H9 (cell line): Measurements from ENCODE around the gene ITK. TPM values are rescaled to one million over a fixed set of nuclear protein-coding genes. Genes with fewer than 3 reads are reported as not detected.

Experiments used
- DNase-seq: peaks from one replicate; pipeline ENCODE4 v3.0.0-alpha.2; 2017
- H2AFZ ChIP-seq: one replicate; pipeline ENCODE4 v1.6.1; 2013; ENCODE audit warnings: mild to moderate bottlenecking, low read length, control low read depth, moderate library complexity
- H2AK5ac ChIP-seq: 2 replicates; pipeline ENCODE4 v1.6.1; 2013; ENCODE audit warnings: low read length, control low read depth, mixed read lengths; ENCODE audit not compliant: insufficient read length
- H2BK120ac ChIP-seq: one replicate; pipeline ENCODE4 v1.6.1; 2013; ENCODE audit warnings: low read depth, mild to moderate bottlenecking, low read length, control low read depth, inconsistent platforms; ENCODE audit not compliant: poor library complexity, severe bottlenecking
- H2BK12ac ChIP-seq: 2 replicates; pipeline ENCODE4 v1.6.1; 2013; ENCODE audit warnings: low read length, control low read depth, mixed read lengths, low read depth; ENCODE audit not compliant: insufficient read length
- H2BK15ac ChIP-seq: 2 replicates; pipeline ENCODE4 v1.6.1; 2013; ENCODE audit warnings: low read depth, low read length, control low read depth
- H2BK20ac ChIP-seq: one replicate; pipeline ENCODE4 v1.6.1; 2013; ENCODE audit warnings: low read depth, mild to moderate bottlenecking, low read length, control low read depth, inconsistent platforms; ENCODE audit not compliant: poor library complexity, severe bottlenecking
- H2BK5ac ChIP-seq: 2 replicates; pipeline ENCODE4 v1.6.1; 2013; ENCODE audit warnings: low read length, control low read depth, mixed read lengths; ENCODE audit not compliant: insufficient read length
- H3K14ac ChIP-seq: 2 replicates; pipeline ENCODE4 v1.6.1; 2013; ENCODE audit warnings: low read length, control low read depth; ENCODE audit not compliant: insufficient read depth
- H3K18ac ChIP-seq: 2 replicates; pipeline ENCODE4 v1.6.1; 2013; ENCODE audit warnings: low read depth, mild to moderate bottlenecking, mixed read lengths, low read length, control low read depth; ENCODE audit not compliant: insufficient read length
- H3K23ac ChIP-seq: 2 replicates; pipeline ENCODE4 v1.6.1; 2013; ENCODE audit warnings: low read length, control low read depth, mixed read lengths, low read depth; ENCODE audit not compliant: insufficient read length
- H3K23me2 ChIP-seq: 2 replicates; pipeline ENCODE4 v1.6.1; 2013; ENCODE audit warnings: low read depth, mild to moderate bottlenecking, mixed read lengths, low read length, control low read depth; ENCODE audit not compliant: insufficient read length, poor library complexity, severe bottlenecking
- H3K27ac ChIP-seq: 2 replicates; pipeline ENCODE4 v1.5.1; 2013; ENCODE audit warnings: low read length, control low read depth, mixed read lengths, low read depth; ENCODE audit not compliant: insufficient read length
- H3K27me3 ChIP-seq: 2 replicates; pipeline ENCODE4 v1.6.1; 2013; ENCODE audit warnings: low read length, control low read depth, inconsistent platforms; ENCODE audit not compliant: insufficient read depth
- H3K4ac ChIP-seq: 2 replicates; pipeline ENCODE4 v1.6.1; 2013; ENCODE audit warnings: low read depth, mild to moderate bottlenecking, control low read depth, inconsistent platforms, low read length, moderate library complexity
- H3K4me1 ChIP-seq: 2 replicates; pipeline ENCODE4 v1.6.1; 2013; ENCODE audit warnings: low read length, control low read depth, inconsistent platforms; ENCODE audit not compliant: insufficient read depth
- H3K4me2 ChIP-seq: 2 replicates; pipeline ENCODE4 v1.6.1; 2013; ENCODE audit warnings: low read length, control low read depth, mixed read lengths; ENCODE audit not compliant: insufficient read length, insufficient read depth
- H3K56ac ChIP-seq: 2 replicates; pipeline ENCODE4 v1.6.1; 2013; ENCODE audit warnings: low read depth, mild to moderate bottlenecking, mixed read lengths, low read length, control low read depth; ENCODE audit not compliant: insufficient read length
- H3K79me1 ChIP-seq: 2 replicates; pipeline ENCODE4 v1.6.1; 2013; ENCODE audit warnings: low read depth, mild to moderate bottlenecking, moderate library complexity, low read length, control low read depth, inconsistent platforms; ENCODE audit not compliant: insufficient read depth, poor library complexity, severe bottlenecking
- H3K79me2 ChIP-seq: 2 replicates; pipeline ENCODE4 v1.6.1; 2013; ENCODE audit warnings: low read length, control low read depth, inconsistent platforms; ENCODE audit not compliant: insufficient read depth
- H3K9ac ChIP-seq: 2 replicates; pipeline ENCODE4 v1.6.1; 2013; ENCODE audit warnings: low read length, control low read depth, mixed read lengths; ENCODE audit not compliant: insufficient read length; ENCODE audit errors: extremely low read depth
- H3K9me3 ChIP-seq: one replicate; pipeline ENCODE4 v1.6.1; 2013; ENCODE audit warnings: low read depth, low read length, inconsistent platforms; ENCODE audit not compliant: control insufficient read depth
- H3T11ph ChIP-seq: one replicate; pipeline ENCODE4 v1.6.1; 2013; ENCODE audit warnings: mild to moderate bottlenecking, low read length, control low read depth, inconsistent platforms
- H4K20me1 ChIP-seq: one replicate; pipeline ENCODE4 v1.6.1; 2013; ENCODE audit not compliant: control insufficient read depth, insufficient read length, insufficient read depth
- H4K5ac ChIP-seq: 2 replicates; pipeline ENCODE4 v1.6.1; 2013; ENCODE audit warnings: low read depth, mild to moderate bottlenecking, mixed read lengths, low read length, control low read depth; ENCODE audit not compliant: insufficient read length
- H4K8ac ChIP-seq: replicated peaks from 2 replicates; pipeline ENCODE4 v1.6.1; 2013; ENCODE audit warnings: low read length, control low read depth, mixed read lengths, low read depth; ENCODE audit not compliant: insufficient read length
- H4K91ac ChIP-seq: 2 replicates; pipeline ENCODE4 v1.6.1; 2013; ENCODE audit warnings: low read depth, mild to moderate bottlenecking, moderate library complexity, mixed read lengths, low read length, control low read depth; ENCODE audit not compliant: insufficient read length
- H3K27ac Mint-ChIP-seq, 3 experiments: 2 replicates in 2 of 3; 3 replicates in 1 of 3; pipeline ENCODE4 v1.8.0; 2020 to 2021; ENCODE audit warnings: mixed read lengths in 3 of 3, mild to moderate bottlenecking in 1 of 3, moderate library complexity in 1 of 3
- H3K27me3 Mint-ChIP-seq: 2 replicates; pipeline ENCODE4 v1.8.0; 2021; ENCODE audit warnings: low read depth, mild to moderate bottlenecking, moderate library complexity, mixed read lengths
- H3K36me3 Mint-ChIP-seq, 3 experiments: 2 replicates in 2 of 3; 3 replicates in 1 of 3; pipeline ENCODE4 v1.8.0; 2020 to 2021; ENCODE audit warnings: low read depth in 3 of 3, mixed read lengths in 3 of 3; ENCODE audit not compliant: insufficient read depth in 1 of 3
- H3K4me1 Mint-ChIP-seq, 2 experiments: 2 replicates each; pipeline ENCODE4 v1.8.0; 2020; ENCODE audit warnings: mixed read lengths in 2 of 2
- H3K4me3 Mint-ChIP-seq, 2 experiments: 2 replicates in 1 of 2; 3 replicates in 1 of 2; pipeline ENCODE4 v1.8.0; 2020 to 2021; ENCODE audit warnings: mild to moderate bottlenecking in 2 of 2, mixed read lengths in 2 of 2, moderate library complexity in 1 of 2
- H3K9me3 Mint-ChIP-seq, 2 experiments: 2 replicates in 1 of 2; 3 replicates in 1 of 2; pipeline ENCODE4 v1.8.0; 2020; ENCODE audit warnings: mild to moderate bottlenecking in 2 of 2, mixed read lengths in 2 of 2, moderate library complexity in 1 of 2
- WGBS: extraction: QIAGEN DNeasy Blood & Tissue Kit; methylation state at CpG from one replicate; pipeline ENCODE4 v1.1.7; 2013; ENCODE audit warnings: missing lambda C conversion rate, low lambda C conversion rate, mixed read lengths; ENCODE audit not compliant: insufficient read length; ENCODE audit errors: extremely low coverage; 5-methylcytosine and 5-hydroxymethylcytosine counted together
- total RNA-seq: library from RNA; stranded (reverse); gene quantifications from 2 replicates; pipeline ENCODE4 v1.2.1, GENCODE V29; 2021
- TF ChIP-seq, protein P1 (sequence below): fragments of 200-600 bp; sonication (generic); conservative IDR thresholded peaks from 3 replicates; pipeline ENCODE4 v1.8.0; 2021; ENCODE audit warnings: antibody characterized with exemption, mild to moderate bottlenecking

The ITK gene
- total RNA-seq, 1 experiment from 2014 or later, result 0.22 TPM

DNA sequence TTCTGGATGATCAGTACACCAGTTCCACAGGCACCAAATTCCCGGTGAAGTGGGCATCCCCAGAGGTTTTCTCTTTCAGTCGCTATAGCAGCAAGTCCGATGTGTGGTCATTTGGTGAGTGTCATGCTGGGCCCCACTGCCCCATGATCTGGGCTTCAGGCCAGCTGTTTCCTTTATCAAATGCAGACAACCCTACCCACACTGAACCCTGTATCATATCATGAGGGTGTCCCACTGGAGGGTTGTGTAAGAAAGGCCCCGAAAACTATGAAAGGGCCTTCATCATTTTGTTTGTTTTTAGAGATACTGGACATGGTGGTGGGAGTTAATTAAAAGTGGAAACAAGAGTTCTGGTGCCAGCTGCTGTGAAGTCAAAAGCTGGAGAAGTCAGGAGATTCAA lies 65.2 kb downstream of the ITK start:
- no peaks in the 10 kb centered on the region for H3K9me3 ChIP-seq
- 0 out of 2 replicates have a peak overlapping the region, but pooled peaks have one; percentile 25 for H3K14ac ChIP-seq
- no peak overlapping the region for H2AK5ac ChIP-seq
- no peak overlapping the region for H3K4ac ChIP-seq
- no peak overlapping the region for H2BK20ac ChIP-seq
- no peak overlapping the region for H3K4me3 Mint-ChIP-seq
- no peak overlapping the region for H3K56ac ChIP-seq
- H4K8ac ChIP-seq, result no peak overlapping the region
- no peaks in the 10 kb centered on the region for H3K79me2 ChIP-seq
- no peaks in the 10 kb centered on the region; the same call in 1 of the 2 replicates for H3K27me3 Mint-ChIP-seq
- no peak overlapping the region for H3K23ac ChIP-seq
- H3K36me3 Mint-ChIP-seq, result no peaks in the 10 kb centered on the region
- H2BK15ac ChIP-seq, result no peak overlapping the region
- H3K27ac Mint-ChIP-seq, result peak overlapping the region; percentile 33 to 96 (median 43); a peak in 4 of 7 replicates
- H4K91ac ChIP-seq, result no peak overlapping the region
- H3T11ph ChIP-seq, result no peak overlapping the region
- H3K18ac ChIP-seq, result no peak overlapping the region
- no peak overlapping the region for H4K5ac ChIP-seq
- H3K9me3 Mint-ChIP-seq, result no peaks in the 10 kb centered on the region; a peak in 1 of 5 replicates
- TF ChIP-seq, protein P1, sequence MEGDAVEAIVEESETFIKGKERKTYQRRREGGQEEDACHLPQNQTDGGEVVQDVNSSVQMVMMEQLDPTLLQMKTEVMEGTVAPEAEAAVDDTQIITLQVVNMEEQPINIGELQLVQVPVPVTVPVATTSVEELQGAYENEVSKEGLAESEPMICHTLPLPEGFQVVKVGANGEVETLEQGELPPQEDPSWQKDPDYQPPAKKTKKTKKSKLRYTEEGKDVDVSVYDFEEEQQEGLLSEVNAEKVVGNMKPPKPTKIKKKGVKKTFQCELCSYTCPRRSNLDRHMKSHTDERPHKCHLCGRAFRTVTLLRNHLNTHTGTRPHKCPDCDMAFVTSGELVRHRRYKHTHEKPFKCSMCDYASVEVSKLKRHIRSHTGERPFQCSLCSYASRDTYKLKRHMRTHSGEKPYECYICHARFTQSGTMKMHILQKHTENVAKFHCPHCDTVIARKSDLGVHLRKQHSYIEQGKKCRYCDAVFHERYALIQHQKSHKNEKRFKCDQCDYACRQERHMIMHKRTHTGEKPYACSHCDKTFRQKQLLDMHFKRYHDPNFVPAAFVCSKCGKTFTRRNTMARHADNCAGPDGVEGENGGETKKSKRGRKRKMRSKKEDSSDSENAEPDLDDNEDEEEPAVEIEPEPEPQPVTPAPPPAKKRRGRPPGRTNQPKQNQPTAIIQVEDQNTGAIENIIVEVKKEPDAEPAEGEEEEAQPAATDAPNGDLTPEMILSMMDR, result no peak
- H3K4me1 Mint-ChIP-seq, result peaks cover 10 to 26% of the 10 kb centered on the region in 2 experiments
- no peak overlapping the region for H3K27ac ChIP-seq
- H2BK5ac ChIP-seq, result no peak overlapping the region
- no peak overlapping the region for H3K4me2 ChIP-seq
- DNase-seq, result no peak
- no peaks in the 10 kb centered on the region for H3K79me1 ChIP-seq
- H3K27me3 ChIP-seq, result no peaks in the 10 kb centered on the region
- no peaks in the 10 kb centered on the region for H4K20me1 ChIP-seq
- no peak overlapping the region for H2AFZ ChIP-seq
- no peak overlapping the region for H3K9ac ChIP-seq
- H3K23me2 ChIP-seq, result no peaks in the 10 kb centered on the region
- no CpG with 5 or more reads among the region's 4 CpGs for WGBS
- no peak overlapping the region for H2BK12ac ChIP-seq
- peaks cover 7% of the 10 kb centered on the region; the same call in 1 of the 2 replicates for H3K4me1 ChIP-seq
- peak overlapping the region; percentile 93 for H2BK120ac ChIP-seq
